GM23338 (cell line): Measurements from ENCODE around the gene CEP131. TPM values are rescaled to one million over a fixed set of nuclear protein-coding genes. Genes with fewer than 3 reads are reported as not detected.

Experiments used
- ATAC-seq: fragments of 200-7000 bp; cut with Tn5 transposase; 3 replicates; pipeline ENCODE4 v1.9.1; 2020
- DNase-seq: peaks from one replicate; pipeline ENCODE4 v3.0.0-alpha.2; 2015; ENCODE audit warnings: low spot score
- H2AFZ ChIP-seq: fragments of 200-600 bp; sonication (generic); 2 replicates; pipeline ENCODE4 v1.8.0; 2016; ENCODE audit warnings: antibody characterized with exemption, mild to moderate bottlenecking, moderate library complexity
- H3F3A ChIP-seq: fragments of 200-600 bp; sonication (generic); replicated peaks from 2 replicates; pipeline ENCODE4 v1.8.0; 2017; ENCODE audit warnings: antibody characterized with exemption, mixed run types, low read depth
- H3K27ac ChIP-seq: fragments of 200-600 bp; sonication (generic); 2 replicates; pipeline ENCODE4 v1.6.1; 2016; ENCODE audit warnings: low read depth
- H3K27me3 ChIP-seq: fragments of 200-600 bp; sonication (generic); 2 replicates; pipeline ENCODE4 v1.8.0; 2016; ENCODE audit warnings: mild to moderate bottlenecking, mixed run types, moderate library complexity; ENCODE audit not compliant: insufficient read depth
- H3K36me3 ChIP-seq: fragments of 200-600 bp; sonication (generic); 2 replicates; pipeline ENCODE4 v1.8.0; 2016; ENCODE audit warnings: mild to moderate bottlenecking; ENCODE audit not compliant: insufficient read depth
- H3K4me1 ChIP-seq: fragments of 200-600 bp; sonication (generic); 2 replicates; pipeline ENCODE4 v1.8.0; 2016; ENCODE audit warnings: mild to moderate bottlenecking, moderate library complexity; ENCODE audit not compliant: insufficient read depth
- H3K4me2 ChIP-seq: fragments of 200-600 bp; sonication (generic); 2 replicates; pipeline ENCODE4 v1.7.1; 2017; ENCODE audit warnings: mixed run types
- H3K4me3 ChIP-seq: fragments of 200-600 bp; sonication (generic); 2 replicates; pipeline ENCODE4 v1.6.1; 2016; ENCODE audit warnings: mixed run types
- H3K79me2 ChIP-seq: fragments of 200-600 bp; sonication (generic); replicated peaks from 2 replicates; pipeline ENCODE4 v1.8.0; 2017; ENCODE audit warnings: mild to moderate bottlenecking; ENCODE audit not compliant: insufficient read depth
- H3K9me2 ChIP-seq: fragments of 200-600 bp; sonication (generic); 2 replicates; pipeline ENCODE4 v1.8.0; 2017; ENCODE audit not compliant: insufficient read depth
- H4K20me1 ChIP-seq: fragments of 200-600 bp; sonication (generic); replicated peaks from 2 replicates; pipeline ENCODE4 v1.8.0; 2017; ENCODE audit warnings: mild to moderate bottlenecking; ENCODE audit not compliant: insufficient read depth
- H3K27ac Mint-ChIP-seq: 2 replicates; pipeline ENCODE4 v1.8.0; 2020; ENCODE audit warnings: inconsistent platforms, mild to moderate bottlenecking, moderate library complexity, mixed read lengths
- H3K27me3 Mint-ChIP-seq: 3 replicates; pipeline ENCODE4 v1.8.0; 2022; ENCODE audit warnings: low read depth, mild to moderate bottlenecking, moderate library complexity, mixed read lengths, inconsistent platforms; ENCODE audit not compliant: insufficient read depth, poor library complexity
- H3K36me3 Mint-ChIP-seq: 3 replicates; pipeline ENCODE4 v1.8.0; 2021; ENCODE audit warnings: low read depth, mild to moderate bottlenecking, inconsistent platforms, moderate library complexity, mixed read lengths
- H3K4me1 Mint-ChIP-seq: 3 replicates; pipeline ENCODE4 v1.8.0; 2020; ENCODE audit warnings: mild to moderate bottlenecking, inconsistent platforms, mixed read lengths
- H3K4me3 Mint-ChIP-seq: 3 replicates; pipeline ENCODE4 v1.8.0; 2021; ENCODE audit warnings: moderate library complexity, mild to moderate bottlenecking, inconsistent platforms, mixed read lengths
- H3K9me3 Mint-ChIP-seq: 3 replicates; pipeline ENCODE4 v1.8.0; 2020; ENCODE audit warnings: moderate library complexity, mild to moderate bottlenecking, inconsistent platforms, mixed read lengths
- CREB1 ChIP-seq: fragments of 250-450 bp; sonication (Bioruptor Pico); IDR thresholded peaks from 2 replicates; pipeline ENCODE4 v1.5.0; 2020; ENCODE audit warnings: low read depth, mild to moderate bottlenecking, moderate library complexity
- CTCF ChIP-seq, 2 experiments: fragments of 200-600 bp in 1 of 2; sonication (generic) in 1 of 2; conservative IDR thresholded peaks; 2 replicates each; pipeline versions ENCODE4 v1.5.1 to v1.6.1; 2016 to 2017; ENCODE audit warnings: antibody characterized with exemption in 2 of 2, low read depth in 2 of 2, mild to moderate bottlenecking in 2 of 2, moderate library complexity in 1 of 2
- ETS1 ChIP-seq: IDR thresholded peaks from 2 replicates; pipeline ENCODE4 v1.6.1; 2016; ENCODE audit warnings: antibody characterized with exemption
- EZH2 ChIP-seq: fragments of 200-600 bp; sonication (generic); IDR thresholded peaks from one replicate; pipeline ENCODE4 v1.8.0; 2017; ENCODE audit warnings: antibody characterized with exemption, mild to moderate bottlenecking, low read depth; ENCODE audit not compliant: unreplicated experiment
- EZH2phosphoT487 ChIP-seq: fragments of 200-600 bp; sonication (generic); IDR thresholded peaks from one replicate; pipeline ENCODE4 v1.8.1; 2018; ENCODE audit warnings: antibody characterized with exemption; ENCODE audit not compliant: unreplicated experiment
- JUNB ChIP-seq: IDR thresholded peaks from one replicate; pipeline ENCODE4 v1.6.1; 2016; ENCODE audit warnings: antibody characterized with exemption; ENCODE audit not compliant: unreplicated experiment
- NANOG ChIP-seq: IDR thresholded peaks from 2 replicates; pipeline ENCODE4 v1.6.1; 2016; ENCODE audit warnings: antibody characterized with exemption, borderline replicate concordance
- POLR2AphosphoS5 ChIP-seq: IDR thresholded peaks from 2 replicates; pipeline ENCODE4 v1.6.1; 2016; ENCODE audit warnings: antibody characterized with exemption, low read depth
- REST ChIP-seq: IDR thresholded peaks from one replicate; pipeline ENCODE4 v1.6.1; 2018; ENCODE audit warnings: antibody characterized with exemption; ENCODE audit not compliant: unreplicated experiment
- STAT1 ChIP-seq: IDR thresholded peaks from one replicate; pipeline ENCODE4 v1.6.1; 2016; ENCODE audit warnings: antibody characterized with exemption; ENCODE audit not compliant: unreplicated experiment
- ZNF331 ChIP-seq: fragments of 250-450 bp; sonication (Bioruptor Pico); IDR thresholded peaks from 2 replicates; pipeline ENCODE4 v1.5.0; 2020; ENCODE audit warnings: low read depth, mild to moderate bottlenecking, moderate library complexity
- ZNF462 ChIP-seq: fragments of 250-450 bp; sonication (Bioruptor Pico); IDR thresholded peaks from 2 replicates; pipeline ENCODE4 v1.5.0; 2020; ENCODE audit warnings: mild to moderate bottlenecking, moderate library complexity
- polyA plus RNA-seq: library from polyadenylated mRNA; unstranded; fragments of >200 nt; fragmentation: Nextera tagmentation; extraction: Ambion mirVana; gene quantifications from 2 replicates; pipeline ENCODE4 v1.2.1, GENCODE V29; 2016
- total RNA-seq: library from RNA; depleted of rRNA; stranded (reverse); fragments of >200 nt; shearing (Covaris generic); gene quantifications from 2 replicates; pipeline ENCODE4 v1.2.3, GENCODE V29; 2014

Gene CEP131
- total and polyA plus RNA-seq, 2 experiments from 2014 or later = 26.8 to 35.5 TPM

- H4K20me1 ChIP-seq = no peaks in the 10 kb centered on the region
- ATAC-seq (peak; percentile 19; the same call in 2 of the 3 replicates), DNase-seq (no peak)
- H3F3A ChIP-seq = no peaks in the 10 kb centered on the region
- Mint-ChIP-seq H3K27me3 (peaks cover 2% of the 10 kb centered on the region), H3K27ac (no peak overlapping the region), H3K36me3 (0 out of 3 replicates have a peak, but pooled peaks cover 9% of the 10 kb centered on the region), H3K4me3 (no peak overlapping the region), H3K9me3 (no peaks in the 10 kb centered on the region), H3K4me1 (no peaks in the 10 kb centered on the region)
- H3K27me3 ChIP-seq = no peaks in the 10 kb centered on the region
- H3K4me3 ChIP-seq = no peak overlapping the region
- no peaks in the 10 kb centered on the region for H3K9me2 ChIP-seq
- no peak overlapping the region for H2AFZ ChIP-seq
- no peaks in the 10 kb centered on the region for H3K79me2 ChIP-seq
- no peak overlapping the region for H3K4me2 ChIP-seq
- H3K36me3 ChIP-seq = no peaks in the 10 kb centered on the region
- H3K4me1 ChIP-seq = no peaks in the 10 kb centered on the region
- no peak overlapping the region for H3K27ac ChIP-seq
- no peak for TF ChIP-seq ZNF331 (CRISPR knock-in tag)
- no peak for TF ChIP-seq REST
- no peak for TF ChIP-seq JUNB
- no peak for TF ChIP-seq STAT1
- TF ChIP-seq EZH2phosphoT487 = no peak
- TF ChIP-seq CREB1 (CRISPR knock-in tag) = no peak
- no peak for TF ChIP-seq ZNF462 (CRISPR knock-in tag)
- TF ChIP-seq NANOG = no peak
- no peak for TF ChIP-seq CTCF (conservative IDR thresholded peaks at IDR 0.05; ENCODE audit: low read depth in 2 of 2)
- no peak for TF ChIP-seq ETS1
- no peak for TF ChIP-seq EZH2
- TF ChIP-seq POLR2AphosphoS5 = no peak
Observed at GRCh38 chr17:81192386-81193050, 30.2 kb downstream of the CEP131 start.
